Bone marrow (tissue), 2 donors: ENCODE data around the gene PELO.
"Not testable (repeated sequence)": the region's sequence is repeated elsewhere in the genome, so short reads cannot be mapped to it uniquely, and the experiment has no call there.

Source experiments
- DNase-seq, 2 donors: peaks; one replicate each; lab custom pipeline; 2025; lab: John Stamatoyannopoulos, UW

The PELO gene

DNA sequence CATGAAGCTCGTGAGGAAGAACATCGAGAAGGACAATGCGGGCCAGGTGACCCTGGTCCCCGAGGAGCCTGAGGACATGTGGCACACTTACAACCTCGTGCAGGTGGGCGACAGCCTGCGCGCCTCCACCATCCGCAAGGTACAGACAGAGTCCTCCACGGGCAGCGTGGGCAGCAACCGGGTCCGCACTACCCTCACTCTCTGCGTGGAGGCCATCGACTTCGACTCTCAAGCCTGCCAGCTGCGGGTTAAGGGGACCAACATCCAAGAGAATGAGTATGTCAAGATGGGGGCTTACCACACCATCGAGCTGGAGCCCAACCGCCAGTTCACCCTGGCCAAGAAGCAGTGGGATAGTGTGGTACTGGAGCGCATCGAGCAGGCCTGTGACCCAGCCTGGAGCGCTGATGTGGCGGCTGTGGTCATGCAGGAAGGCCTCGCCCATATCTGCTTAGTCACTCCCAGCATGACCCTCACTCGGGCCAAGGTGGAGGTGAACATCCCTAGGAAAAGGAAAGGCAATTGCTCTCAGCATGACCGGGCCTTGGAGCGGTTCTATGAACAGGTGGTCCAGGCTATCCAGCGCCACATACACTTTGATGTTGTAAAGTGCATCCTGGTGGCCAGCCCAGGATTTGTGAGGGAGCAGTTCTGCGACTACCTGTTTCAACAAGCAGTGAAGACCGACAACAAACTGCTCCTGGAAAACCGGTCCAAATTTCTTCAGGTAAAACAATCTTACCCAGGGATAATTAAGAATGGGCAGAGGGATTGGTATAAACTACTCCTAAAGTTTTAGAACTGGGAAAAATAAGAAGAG, 12.9 kb downstream of the PELO start:
- peak in 1 of 2 donors; percentile 61 for DNase-seq

DNA sequence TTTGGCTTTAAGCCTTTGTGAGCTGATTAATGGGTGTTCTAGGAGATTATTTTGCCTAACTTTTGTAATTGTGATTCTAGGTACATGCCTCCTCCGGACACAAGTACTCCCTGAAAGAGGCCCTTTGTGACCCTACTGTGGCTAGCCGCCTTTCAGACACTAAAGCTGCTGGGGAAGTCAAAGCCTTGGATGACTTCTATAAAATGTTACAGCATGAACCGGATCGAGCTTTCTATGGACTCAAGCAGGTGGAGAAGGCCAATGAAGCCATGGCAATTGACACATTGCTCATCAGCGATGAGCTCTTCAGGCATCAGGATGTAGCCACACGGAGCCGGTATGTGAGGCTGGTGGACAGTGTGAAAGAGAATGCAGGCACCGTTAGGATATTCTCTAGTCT, 13.6 kb downstream of the PELO start:
- no peak for DNase-seq

DNA sequence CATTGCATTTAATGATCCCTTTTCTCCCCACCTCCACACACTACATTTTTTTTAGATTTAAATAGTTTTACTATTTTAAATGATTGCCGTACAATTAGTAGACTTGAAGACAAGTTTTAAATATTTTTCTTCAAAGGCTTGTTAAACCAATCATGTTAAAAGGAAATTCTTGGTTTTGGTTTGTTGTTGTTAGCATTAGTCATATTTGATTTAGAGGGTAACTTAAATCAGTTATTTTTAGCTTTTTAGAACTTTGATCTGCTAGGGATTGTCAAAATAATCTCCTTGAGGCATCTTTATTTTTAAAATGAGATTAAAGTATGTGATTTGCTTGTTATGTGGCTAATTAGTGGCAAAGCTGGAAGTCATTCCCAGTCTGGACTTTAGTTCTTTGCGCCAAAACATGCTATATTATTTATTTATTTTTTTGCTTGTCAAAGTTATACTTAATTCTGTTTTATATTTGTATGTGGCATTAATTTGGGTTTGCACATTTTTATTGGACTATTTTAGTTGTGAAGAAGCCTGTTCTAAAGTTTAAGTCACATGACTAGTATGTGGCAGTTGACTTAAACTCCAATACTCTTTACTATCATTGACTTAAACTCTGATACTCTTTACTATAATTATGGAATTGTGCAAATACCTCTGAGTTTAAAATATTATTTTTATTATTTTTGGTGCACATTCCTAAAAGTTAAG, 14.7 kb downstream of the PELO start:
- no peak for DNase-seq

DNA sequence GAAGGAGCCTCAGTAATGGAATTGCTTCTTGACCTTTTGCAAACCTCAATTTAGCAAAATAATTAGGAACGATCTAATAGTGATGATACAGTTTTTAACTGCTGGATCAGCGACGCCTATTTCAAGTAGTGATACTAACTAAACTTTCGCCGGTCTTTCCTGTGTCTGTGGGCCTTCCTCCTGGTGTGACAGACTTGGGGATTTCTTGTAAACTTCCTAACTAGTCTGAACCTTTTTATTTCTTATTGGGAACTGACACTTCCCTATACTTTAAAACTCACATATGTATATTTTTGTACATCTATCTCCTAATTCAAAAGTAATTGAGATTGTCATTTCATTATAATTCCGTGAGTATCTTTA, 15.2 kb downstream of the PELO start:
- no peak for DNase-seq

DNA sequence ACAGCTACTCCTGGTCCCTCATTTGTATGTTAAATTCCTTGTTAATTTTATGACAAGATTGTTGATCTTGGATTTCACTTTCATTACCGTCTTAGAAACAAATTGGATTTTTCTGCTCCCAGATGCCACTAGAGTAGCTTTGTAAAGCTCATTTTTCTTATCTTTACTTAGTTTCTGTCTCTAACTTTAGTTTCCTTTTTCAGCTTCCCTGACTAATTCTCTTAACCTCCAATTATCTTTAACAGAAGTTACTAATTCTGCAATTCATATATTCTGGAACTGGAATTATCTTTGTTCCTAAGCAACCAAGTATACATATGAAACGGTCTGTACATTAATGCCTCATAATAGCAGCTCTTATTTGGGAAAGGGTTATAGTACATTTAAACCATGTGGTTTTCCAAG, 16.7 kb downstream of the PELO start:
- DNase-seq, result no peak

DNA sequence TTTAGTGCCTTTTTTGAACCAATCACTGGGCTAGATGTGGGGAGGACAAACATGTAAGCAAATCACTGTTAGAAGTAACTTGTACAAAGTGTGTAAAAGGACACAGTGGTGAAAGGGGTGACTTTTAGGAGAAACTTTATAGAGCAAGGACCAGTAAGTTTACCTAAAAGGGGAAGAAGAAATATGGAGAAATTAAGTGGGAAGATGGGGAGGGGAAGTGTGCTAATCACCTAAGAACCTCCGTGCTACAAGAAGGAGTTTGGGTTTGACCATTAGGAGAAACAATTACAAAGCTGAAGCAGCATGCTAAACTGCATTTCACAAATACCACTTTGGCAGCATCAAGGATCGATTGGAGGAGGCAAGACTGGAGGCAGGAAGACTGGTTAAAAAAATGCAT, 17.3 kb downstream of the PELO start:
- no peak for DNase-seq

DNA sequence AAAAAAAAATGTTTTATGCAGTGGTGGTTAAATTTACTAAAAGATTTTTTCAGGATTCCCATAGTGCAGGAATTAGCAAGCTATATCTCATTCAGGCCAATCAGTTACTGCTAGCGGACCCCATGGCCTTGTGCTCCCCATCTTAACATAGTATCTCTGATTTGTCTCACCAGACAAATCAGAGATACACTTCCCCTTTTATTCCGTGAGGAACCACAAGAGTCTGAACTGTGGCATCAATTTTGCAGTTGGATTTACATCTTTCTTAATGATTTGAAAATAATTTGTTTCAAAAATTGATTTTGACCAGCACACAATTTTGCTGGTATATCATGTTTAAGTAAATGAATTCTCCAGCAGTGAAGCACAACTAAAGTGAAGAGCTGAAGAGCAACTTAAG, 17.9 kb downstream of the PELO start:
- no peak for DNase-seq

DNA sequence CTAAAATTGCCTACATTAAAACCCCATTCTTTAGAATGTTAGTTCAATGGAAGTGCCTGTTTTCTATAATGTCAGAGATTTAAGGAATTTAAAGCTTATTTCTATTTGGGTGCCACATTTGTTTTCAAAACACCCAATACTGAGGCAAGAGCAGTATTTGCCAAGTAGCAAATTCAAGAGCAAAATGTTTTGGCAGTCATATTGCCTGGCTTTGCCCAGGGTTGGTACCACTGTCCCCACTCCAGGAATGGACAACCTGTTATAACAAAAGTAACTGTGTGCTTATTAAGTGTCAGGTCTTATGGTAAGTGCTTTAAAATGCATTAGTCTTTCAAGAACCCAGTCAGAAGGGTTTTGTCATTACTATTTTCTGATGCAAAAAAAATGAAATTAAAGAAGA, 19.3 kb downstream of the PELO start:
- DNase-seq, result no peak

DNA sequence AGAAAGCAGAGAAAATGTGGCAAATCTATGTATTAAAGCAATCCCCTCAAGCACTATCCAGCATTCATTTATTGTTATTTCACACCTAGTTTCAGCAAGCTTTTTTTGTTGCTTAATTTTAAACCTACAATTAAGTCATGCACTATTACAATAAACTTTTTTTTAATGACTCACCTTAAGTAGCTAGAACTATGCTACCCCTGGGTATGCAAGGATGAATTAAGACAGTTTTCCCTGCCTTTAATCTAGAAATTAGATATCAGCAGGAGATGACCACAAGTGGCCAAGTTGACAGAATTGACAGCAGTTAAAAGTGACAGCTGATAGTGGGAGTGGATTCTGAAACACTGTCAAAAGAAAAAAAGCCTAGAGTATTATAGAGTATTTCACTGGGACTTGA, 20.0 kb downstream of the PELO start:
- DNase-seq, result no peak

DNA sequence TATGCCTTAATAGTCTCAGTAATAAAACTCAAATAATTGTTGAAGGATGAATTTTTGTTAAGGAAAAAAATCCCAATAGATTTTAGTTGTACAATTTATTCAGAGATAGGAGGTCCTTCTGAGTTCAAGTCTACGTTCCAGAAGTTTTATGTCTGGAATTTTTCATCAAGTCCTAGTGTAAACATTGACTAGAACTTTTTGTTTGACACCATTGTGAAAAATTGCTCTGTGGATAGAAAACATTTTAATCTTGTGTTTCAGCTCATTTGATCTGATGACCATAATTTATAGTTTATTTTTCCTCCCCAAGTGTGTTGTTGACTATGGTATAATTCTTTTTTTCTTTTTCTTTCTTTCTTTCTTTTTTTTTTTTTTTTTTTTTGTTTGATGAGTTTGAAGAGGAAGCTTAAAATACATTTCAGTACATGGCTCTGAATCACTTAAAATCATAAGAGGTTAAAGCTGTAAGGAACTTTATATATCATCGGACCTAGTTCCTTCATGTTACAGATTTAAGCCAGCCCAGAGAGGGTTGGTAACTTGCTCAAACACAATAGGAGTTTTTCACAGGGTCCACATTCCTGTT, 20.7 kb downstream of the PELO start:
- no peak for DNase-seq

DNA sequence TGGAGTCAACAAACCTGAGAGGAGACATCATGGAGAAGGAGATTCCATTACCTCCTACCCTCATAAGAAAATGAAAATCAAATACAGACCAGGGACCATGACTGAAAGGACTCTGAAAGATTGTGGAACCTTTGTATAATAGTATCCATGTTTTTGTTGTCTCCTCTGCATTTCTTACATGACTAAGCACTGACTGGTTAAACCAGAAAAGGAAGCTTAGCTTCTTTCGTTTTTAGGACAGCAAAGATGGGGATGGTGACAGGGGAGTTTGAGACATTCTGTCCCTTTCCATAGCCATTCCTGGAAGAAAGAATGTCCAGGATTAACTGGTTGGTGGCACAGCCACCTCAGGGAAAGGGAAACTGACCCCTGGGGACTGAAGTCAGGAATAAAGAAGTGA, 22.2 kb downstream of the PELO start:
- peak; percentile 7 to 43 for DNase-seq

DNA sequence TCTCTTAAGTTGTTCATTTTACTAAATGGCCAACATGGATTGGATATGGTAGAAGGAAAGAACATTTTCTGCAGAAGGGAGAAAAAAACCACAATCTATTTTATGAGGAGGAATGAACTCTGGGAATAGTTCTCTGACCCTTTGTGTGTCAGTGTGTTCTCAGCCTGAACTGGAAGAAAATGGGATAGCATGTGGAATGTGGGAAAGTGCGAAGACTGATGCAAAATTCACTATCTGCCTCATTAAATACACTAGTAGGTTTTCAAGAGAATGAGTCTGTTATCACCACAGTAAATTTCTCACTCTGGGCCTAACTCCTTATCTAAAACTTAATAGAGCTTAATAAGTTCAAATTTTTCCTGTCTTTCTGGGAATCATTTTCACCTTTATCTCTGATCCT, 22.7 kb downstream of the PELO start:
- no peak for DNase-seq

DNA sequence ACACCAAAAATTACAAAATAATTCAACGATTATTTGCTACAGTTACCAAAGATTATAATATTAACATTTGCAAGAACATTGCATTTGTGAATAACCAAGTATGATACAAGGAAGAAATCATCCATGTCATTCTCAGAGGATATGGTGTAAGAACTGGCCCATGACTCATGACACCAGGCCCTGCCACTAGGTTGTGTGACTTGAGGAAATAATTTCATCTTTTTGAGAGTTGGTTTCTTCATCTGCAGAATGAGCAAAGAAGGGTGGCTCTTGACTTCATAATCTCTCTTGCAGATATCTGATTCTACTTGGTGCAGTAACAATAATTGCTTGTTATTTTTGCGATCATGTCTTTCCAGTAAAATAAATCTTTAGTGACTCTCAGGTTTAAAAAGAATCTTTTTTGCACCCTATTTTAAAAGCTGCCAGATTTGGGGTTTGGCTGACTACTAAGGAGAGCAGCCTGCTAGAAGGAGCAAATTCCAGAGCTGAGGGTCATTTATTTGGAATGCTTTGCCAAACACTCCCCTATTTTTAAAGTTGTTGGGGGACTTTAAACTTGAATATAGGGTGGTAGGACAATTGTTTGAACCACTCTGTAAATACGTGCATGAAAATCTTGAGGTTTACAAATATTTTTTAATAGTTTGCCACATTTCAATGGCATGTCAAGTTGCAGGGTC, 23.5 kb downstream of the PELO start:
- DNase-seq, result peak in 1 of 2 donors; percentile 38

DNA sequence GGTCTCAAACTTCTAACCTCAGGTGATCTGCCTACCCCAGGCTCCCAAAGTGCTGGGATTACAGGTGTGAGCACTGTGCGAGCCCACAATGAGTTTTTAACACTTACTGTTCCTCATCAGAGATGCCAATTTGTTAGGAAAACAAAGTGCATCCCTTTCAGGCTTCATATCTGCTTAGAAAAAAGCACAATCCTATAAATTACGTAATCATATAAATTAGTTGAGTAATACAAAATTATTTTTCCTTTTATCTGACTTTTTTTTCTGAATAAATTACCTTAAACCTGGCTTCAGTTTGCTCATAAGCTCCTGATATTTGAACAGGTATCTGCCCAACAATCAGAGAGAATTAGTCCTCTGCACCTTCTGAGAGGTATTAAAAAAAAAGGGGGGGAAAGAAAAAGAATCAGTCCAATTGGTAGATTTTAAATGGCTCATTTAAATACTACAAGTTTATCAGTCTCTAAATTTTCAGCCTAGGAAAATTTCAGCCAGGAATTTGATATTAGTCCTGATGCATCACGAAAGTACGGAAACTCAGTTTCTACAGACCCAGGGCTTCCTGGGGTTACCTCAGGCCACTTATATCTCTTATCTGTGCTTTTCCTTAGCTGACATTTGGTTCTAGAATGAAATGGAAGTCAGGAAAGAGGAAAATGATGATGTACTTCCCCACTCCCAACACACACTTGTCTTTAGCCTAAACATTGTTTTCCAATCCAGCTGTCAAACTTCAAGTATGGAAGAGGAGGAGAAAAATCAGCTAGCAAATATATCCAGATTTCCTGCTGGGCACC, 26.8 kb downstream of the PELO start:
- no peak for DNase-seq

DNA sequence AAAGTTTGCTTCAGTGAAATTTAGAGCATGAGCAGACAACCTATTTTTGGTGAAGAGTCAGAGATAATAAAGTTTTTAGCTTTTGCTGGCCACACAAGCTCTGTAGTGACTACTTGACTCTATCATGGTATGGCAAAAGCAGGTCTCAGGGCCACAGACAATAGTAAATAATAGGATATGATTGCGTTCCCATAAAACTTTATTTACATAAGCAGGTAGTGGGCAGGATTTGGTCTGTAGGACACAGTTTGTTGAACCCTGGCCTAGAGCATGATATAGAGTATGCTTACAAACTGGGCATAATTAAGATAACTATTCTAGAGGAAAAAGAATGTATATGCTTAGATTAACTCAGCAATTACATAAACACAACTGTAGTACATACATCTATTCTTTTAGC, 30.1 kb downstream of the PELO start:
- DNase-seq, result no peak

DNA sequence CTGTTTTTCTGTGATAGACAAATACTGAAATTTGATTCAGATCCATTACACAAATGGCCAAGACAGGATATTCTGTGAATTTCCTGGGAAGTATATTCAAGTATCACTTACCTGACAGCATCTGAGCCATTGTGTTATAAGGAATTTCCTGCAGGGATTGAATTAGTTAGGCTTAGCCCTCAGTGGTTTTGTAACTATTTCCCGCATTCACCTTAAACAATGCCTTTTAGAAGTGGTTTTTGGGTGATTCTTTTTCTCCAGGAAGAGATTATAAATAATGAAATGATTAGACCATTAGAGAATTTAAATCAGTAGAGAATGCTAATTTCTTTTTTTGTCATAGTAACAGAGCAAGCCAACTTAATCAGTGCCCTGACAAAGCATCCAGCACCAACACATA, 30.6 kb downstream of the PELO start:
- DNase-seq, result no peak

DNA sequence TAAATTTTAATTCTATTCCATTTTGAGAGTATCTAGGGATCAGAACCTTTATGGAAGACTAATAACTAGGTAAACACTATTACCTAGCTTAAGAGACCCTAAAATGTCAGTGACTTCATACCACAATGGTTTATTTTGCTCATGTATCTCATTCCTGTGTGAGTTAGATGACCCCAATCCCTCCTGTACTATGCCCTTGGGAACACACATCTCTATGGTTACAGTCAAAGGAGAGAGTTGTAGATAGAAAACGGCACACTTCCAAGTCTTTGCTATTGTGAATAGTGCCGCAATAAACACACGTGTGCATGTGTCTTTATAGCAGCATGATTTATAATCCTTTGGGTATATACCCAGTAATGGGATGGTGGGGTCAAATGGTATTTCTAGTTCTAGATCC, 31.1 kb downstream of the PELO start:
- not testable (repeated sequence) for DNase-seq

DNA sequence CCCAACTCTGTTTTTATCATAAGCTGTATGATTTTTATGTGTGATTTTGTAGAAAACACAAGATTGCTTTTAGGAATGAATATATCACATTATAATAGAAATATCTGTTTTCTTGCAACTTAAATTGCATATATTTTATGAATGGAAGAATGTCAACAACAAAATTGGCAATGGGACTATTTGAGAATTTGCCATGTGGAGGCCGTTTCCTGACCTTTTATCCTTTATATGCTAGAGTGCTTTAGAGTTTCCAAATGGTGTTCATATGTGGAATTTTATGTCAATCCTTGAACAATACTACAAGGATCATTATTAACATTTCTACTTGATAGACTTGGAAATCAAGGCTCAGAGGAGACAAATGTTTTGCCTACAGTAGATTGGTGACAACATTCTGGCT, 34.2 kb downstream of the PELO start:
- no peak for DNase-seq

DNA sequence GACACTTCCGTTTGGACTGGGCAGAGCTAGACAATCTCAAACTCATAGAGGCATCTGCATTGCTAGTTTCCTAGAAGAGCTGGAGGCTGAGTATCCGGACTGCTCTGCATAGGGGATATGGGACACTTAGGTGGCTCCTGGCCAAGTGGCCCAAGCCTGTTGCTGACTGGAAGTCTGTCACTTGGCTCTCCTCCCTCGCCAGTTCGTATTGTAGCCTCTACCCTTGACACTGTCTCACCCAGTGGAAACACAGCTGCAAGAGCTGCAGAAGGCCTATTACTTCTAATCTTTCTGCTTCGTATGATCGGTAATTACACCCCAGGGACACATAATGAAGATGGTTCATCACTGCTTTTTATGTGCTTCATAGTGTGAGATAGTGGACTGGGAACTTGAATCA, 34.7 kb downstream of the PELO start:
- DNase-seq, result no peak

DNA sequence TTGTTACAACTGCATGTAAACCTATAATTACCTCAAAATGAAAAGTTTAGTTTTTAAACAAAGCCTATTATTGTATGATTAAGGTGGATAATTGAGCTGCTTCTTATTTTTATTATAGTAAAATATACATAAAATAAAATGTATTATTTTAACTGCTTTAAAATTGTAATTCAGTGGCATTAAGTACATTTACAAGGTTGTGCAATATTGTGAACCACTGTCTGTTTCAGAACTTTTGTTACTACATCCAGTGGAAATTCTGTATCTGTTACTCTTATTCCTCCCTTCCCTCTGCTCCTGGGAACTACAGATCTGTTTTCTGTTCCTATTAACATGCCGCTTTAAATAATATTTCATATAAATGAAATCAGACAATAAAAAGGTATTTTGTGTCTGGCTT, 37.1 kb downstream of the PELO start:
- no peak for DNase-seq

DNA sequence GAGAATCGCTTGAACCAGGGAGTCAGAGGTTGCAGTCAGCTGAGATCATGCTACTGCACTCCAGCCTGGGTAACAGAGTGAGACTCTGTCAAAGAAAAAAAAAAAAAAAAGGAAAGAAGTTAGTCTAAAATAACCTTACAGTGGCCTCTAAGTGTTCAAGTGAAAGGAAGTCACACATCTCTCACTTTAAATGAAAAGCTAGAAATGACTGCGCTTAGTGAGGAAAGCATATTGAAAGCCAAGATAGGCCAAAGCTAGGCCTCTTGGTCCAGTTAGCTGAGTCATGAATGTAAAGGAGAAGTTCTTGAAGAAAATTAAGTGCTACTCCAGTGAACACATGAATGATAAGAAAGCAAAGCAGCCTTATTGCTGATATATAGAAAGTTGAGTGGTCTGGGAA, 38.1 kb downstream of the PELO start:
- DNase-seq, result no peak

DNA sequence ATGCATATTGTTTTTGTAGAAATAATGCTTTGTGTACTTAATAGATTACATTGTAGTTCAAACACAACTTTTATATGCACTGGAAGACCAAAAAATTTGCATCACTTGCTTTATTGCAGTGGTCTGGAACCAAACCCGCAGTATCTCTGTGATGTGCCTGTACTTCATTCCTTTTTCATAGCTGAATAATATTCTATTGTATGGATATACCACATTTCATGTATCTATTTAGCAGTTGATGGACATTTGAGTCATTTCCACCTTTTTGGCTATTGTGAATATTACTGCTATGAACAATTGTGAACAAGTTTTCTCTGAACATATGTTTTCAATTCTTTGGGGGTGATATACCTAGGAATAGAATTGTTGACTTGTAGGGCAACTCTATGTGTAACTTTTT, 40.1 kb downstream of the PELO start:
- DNase-seq, result no peak
